ENCODE measurements around the gene NNMT.

The NNMT gene

GRCh38 chr11:114362958-114363357, 66.8 kb downstream of the NNMT start:
- intact Hi-C loops (cut with DNase I) = no loop called here
- DNase-seq = no peak
